HCT116 (cell line): Measurements from ENCODE around the gene CREB3L1. TPM values are rescaled to one million over a fixed set of nuclear protein-coding genes. Genes with fewer than 3 reads are reported as not detected.

Source experiments
- ATAC-seq: fragments of 200-7000 bp; cut with Tn5 transposase; 2 replicates; pipeline ENCODE4 v1.9.1; 2020; ENCODE audit warnings: mild to moderate bottlenecking, moderate library complexity
- BruUV-seq: library from RNA; stranded (reverse); fragments of 400-500 nt; replicated peaks from 2 replicates; lab custom pipeline; 2021; lab: Mats Ljungman, UMichigan
- CTCF ChIA-PET: fragments of 300-600 bp; sonication (Branson Sonifier 250); formaldehyde crosslinking; loops from one replicate; lab custom pipeline; 2021; ENCODE audit warnings: antibody characterized with exemption; lab: Charles Lee
- POLR2A ChIA-PET: fragments of 300-600, 350-600 bp; sonication (Branson Sonifier 250); formaldehyde crosslinking; loops from one replicate; lab custom pipeline; 2021; ENCODE audit warnings: antibody characterized with exemption; lab: Charles Lee
- RAD21 ChIA-PET, 2 experiments: fragments of 300-600 bp; sonication (Branson Sonifier 250); formaldehyde crosslinking; loops; one replicate each; lab custom pipeline; 2023; ENCODE audit warnings: low total read pairs in 2 of 2; ENCODE audit not compliant: uncharacterized antibody in 2 of 2, unreplicated experiment in 2 of 2, low non-redundant PET in 1 of 2; lab: Charles Lee
- DNase-seq: peaks from one replicate; pipeline ENCODE4 v3.0.0-alpha.2; 2010; ENCODE audit warnings: low read depth, low spot score
- H2AFZ ChIP-seq: fragments of 200-600 bp; shearing (Covaris generic), sonication (generic); 2 replicates; pipeline ENCODE4 v1.6.1; 2017; ENCODE audit warnings: low read depth, mixed run types, mixed read lengths, antibody characterized with exemption, low read length; ENCODE audit not compliant: poor library complexity, severe bottlenecking
- H3K27ac ChIP-seq: 2 replicates; pipeline ENCODE4 v1.5.1; 2012; ENCODE audit warnings: low read depth, low read length
- H3K27me3 ChIP-seq: fragments of 200-600 bp; sonication (generic); 2 replicates; pipeline ENCODE4 v1.6.1; 2016; ENCODE audit warnings: mixed run types, low read length, mixed read lengths; ENCODE audit not compliant: insufficient read depth
- H3K36me3 ChIP-seq, 2 experiments: fragments of 200-500 bp in 1 of 2; fragments of 200-600 bp in 1 of 2; sonication (Bioruptor generic) in 1 of 2; sonication (generic) in 1 of 2; 2 replicates each; pipeline versions ENCODE4 v1.5.1 to v1.6.1; 2014 to 2016; ENCODE audit warnings: low read length in 2 of 2, inconsistent platforms in 1 of 2, mixed read lengths in 1 of 2, mixed run types in 1 of 2; ENCODE audit not compliant: insufficient read depth in 2 of 2, control insufficient read depth in 1 of 2
- H3K4me1 ChIP-seq, 2 experiments: fragments of 200-600 bp in 1 of 2; sonication (generic) in 1 of 2; 2 replicates each; pipeline versions ENCODE4 v1.5.1 to v1.6.1; 2012 to 2017; ENCODE audit warnings: low read length in 2 of 2, inconsistent platforms in 1 of 2, mild to moderate bottlenecking in 1 of 2, mixed read lengths in 1 of 2, mixed run types in 1 of 2, moderate library complexity in 1 of 2; ENCODE audit not compliant: insufficient read depth in 2 of 2, control insufficient read depth in 1 of 2
- H3K4me2 ChIP-seq: fragments of 200-600 bp; sonication (generic); 2 replicates; pipeline ENCODE4 v1.6.1; 2017; ENCODE audit warnings: mixed run types, low read length, mixed read lengths
- H3K4me3 ChIP-seq, 2 experiments: fragments of 200-600 bp in 1 of 2; sonication (generic) in 1 of 2; replicated peaks in 1 of 2; 2 replicates each; pipeline ENCODE4 v1.5.1; 2011 to 2016; ENCODE audit warnings: low read length in 2 of 2, control low read depth in 1 of 2, low read depth in 1 of 2, mild to moderate bottlenecking in 1 of 2, mixed read lengths in 1 of 2, mixed run types in 1 of 2
- H3K79me2 ChIP-seq: fragments of 200-600 bp; sonication (generic); 2 replicates; pipeline ENCODE4 v1.6.1; 2017; ENCODE audit warnings: mild to moderate bottlenecking, mixed run types, low read length, moderate library complexity, mixed read lengths; ENCODE audit not compliant: insufficient read depth
- H3K9ac ChIP-seq: fragments of 200-600 bp; sonication (generic); 2 replicates; pipeline ENCODE4 v1.6.1; 2016; ENCODE audit warnings: low read length, mixed read lengths
- H3K9me2 ChIP-seq: fragments of 200-600 bp; sonication (generic), shearing (Covaris generic); 2 replicates; pipeline ENCODE4 v1.6.1; 2017; ENCODE audit warnings: mixed run types, mild to moderate bottlenecking, moderate library complexity; ENCODE audit not compliant: insufficient read depth
- H3K9me3 ChIP-seq, 2 experiments: fragments of 200-500 bp in 1 of 2; fragments of 200-600 bp in 1 of 2; sonication (Bioruptor generic) in 1 of 2; sonication (generic) in 1 of 2; 2 replicates each; pipeline ENCODE4 v1.6.1; 2014 to 2017; ENCODE audit warnings: low read length in 2 of 2, mixed read lengths in 2 of 2, inconsistent platforms in 1 of 2, low read depth in 1 of 2, mild to moderate bottlenecking in 1 of 2, mixed run types in 1 of 2, moderate library complexity in 1 of 2; ENCODE audit not compliant: control insufficient read depth in 1 of 2, insufficient read depth in 1 of 2
- H4K20me1 ChIP-seq: fragments of 200-600 bp; sonication (generic), shearing (Covaris generic); 2 replicates; pipeline ENCODE4 v1.6.1; 2017; ENCODE audit warnings: mixed run types, mild to moderate bottlenecking, moderate library complexity; ENCODE audit not compliant: insufficient read depth
- CEBPB ChIP-seq: IDR thresholded peaks from 2 replicates; pipeline ENCODE4 v1.6.1; 2012; ENCODE audit warnings: low read depth
- EGR1 ChIP-seq: IDR thresholded peaks from 2 replicates; pipeline ENCODE4 v1.6.1; 2012; ENCODE audit warnings: low read depth
- EZH2phosphoT487 ChIP-seq: fragments of 200-600 bp; IDR thresholded peaks from 2 replicates; pipeline ENCODE4 v1.6.1; 2018; ENCODE audit warnings: antibody characterized with exemption, borderline replicate concordance
- FOSL1 ChIP-seq: IDR thresholded peaks from 2 replicates; pipeline ENCODE4 v1.6.1; 2012; ENCODE audit warnings: low read depth
- JUND ChIP-seq: IDR thresholded peaks from 2 replicates; pipeline ENCODE4 v1.6.1; 2012
- POLR2A ChIP-seq: IDR thresholded peaks from 2 replicates; pipeline ENCODE4 v1.7.0; 2011; ENCODE audit warnings: borderline replicate concordance; ENCODE audit not compliant: insufficient read depth, insufficient read length; ENCODE audit errors: extremely low read depth
- POLR2AphosphoS5 ChIP-seq: IDR thresholded peaks from 2 replicates; pipeline ENCODE4 v1.6.1; 2011; ENCODE audit warnings: mild to moderate bottlenecking, low read depth, low read length, moderate library complexity
- RAD21 ChIP-seq: IDR thresholded peaks from 2 replicates; pipeline ENCODE4 v1.6.1; 2012; ENCODE audit warnings: low read depth, mild to moderate bottlenecking
- SRF ChIP-seq: IDR thresholded peaks from 2 replicates; pipeline ENCODE4 v1.6.1; 2012; ENCODE audit warnings: low read depth
- TCF7L2 ChIP-seq: IDR thresholded peaks from 2 replicates; pipeline ENCODE4 v1.7.0; 2011; ENCODE audit warnings: borderline replicate concordance, inconsistent platforms; ENCODE audit not compliant: insufficient read depth, insufficient read length; ENCODE audit errors: extremely low read depth
- ZBTB33 ChIP-seq: IDR thresholded peaks from 2 replicates; pipeline ENCODE4 v1.6.1; 2011; ENCODE audit warnings: mild to moderate bottlenecking, low read length, moderate library complexity; ENCODE audit not compliant: insufficient replicate concordance; ENCODE audit errors: extremely low read depth
- ZFX ChIP-seq: fragments of 450-650 bp; IDR thresholded peaks from 2 replicates; pipeline ENCODE4 v1.6.1; 2017
- ZNF274 ChIP-seq: fragments of 200-500 bp; sonication (Bioruptor generic); IDR thresholded peaks from 2 replicates; pipeline ENCODE4 v1.6.1; 2014; ENCODE audit warnings: mild to moderate bottlenecking, low read depth, low read length, inconsistent platforms
- intact Hi-C: fragments of 100-400 bp; cut with micrococcal nuclease; formaldehyde crosslinking; loops from 2 replicates; pipeline ENCODE4 v1.10.0; 2022
- total RNA-seq: library from RNA; stranded (reverse); gene quantifications from one replicate; pipeline ENCODE4 v1.2.1, GENCODE V29; 2021; ENCODE audit not compliant: unreplicated experiment
- TF ChIP-seq, protein P1 (sequence below), 3 experiments: fragments of 200-600 bp in 1 of 3; sonication (generic) in 1 of 3; IDR thresholded peaks in 2 of 3; conservative IDR thresholded peaks in 1 of 3; 2 replicates each; pipeline ENCODE4 v1.5.1; 2012 to 2017; ENCODE audit warnings: low read depth in 2 of 3, low read length in 2 of 3, antibody characterized with exemption in 1 of 3, borderline replicate concordance in 1 of 3, control low read depth in 1 of 3, mild to moderate bottlenecking in 1 of 3, mixed read lengths in 1 of 3, mixed run types in 1 of 3, moderate library complexity in 1 of 3; ENCODE audit not compliant: insufficient read depth in 1 of 3

Gene CREB3L1
- total RNA-seq, 1 experiment from 2014 or later, result 0.37 TPM

DNA sequence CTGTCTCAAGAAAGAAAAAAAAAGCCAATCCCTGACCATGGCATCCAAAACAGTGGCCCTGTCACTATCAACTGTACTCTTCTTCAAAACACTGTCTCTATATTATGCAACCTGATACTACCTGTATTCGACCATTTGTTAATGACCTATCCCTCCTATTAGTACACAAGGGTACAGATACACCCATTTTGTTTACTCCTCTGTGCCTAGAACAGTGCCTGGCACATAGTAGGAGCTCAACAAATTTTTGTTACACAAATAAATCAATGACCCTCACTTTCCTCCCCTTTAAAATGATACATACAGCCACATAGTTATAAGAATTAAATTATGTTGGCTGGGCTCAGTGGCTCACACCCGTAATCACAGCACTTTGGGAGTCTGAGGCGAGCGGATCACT lies 13.4 kb upstream of the CREB3L1 start:
- H3K27ac ChIP-seq, result no peak overlapping the region
- intact Hi-C loops, result no loop called here
- no peaks in the 10 kb centered on the region for H3K9me3 ChIP-seq
- no peak overlapping the region for H3K4me2 ChIP-seq
- H3K9me2 ChIP-seq, result no peaks in the 10 kb centered on the region
- no peak for TF ChIP-seq FOSL1
- TF ChIP-seq, protein P1, sequence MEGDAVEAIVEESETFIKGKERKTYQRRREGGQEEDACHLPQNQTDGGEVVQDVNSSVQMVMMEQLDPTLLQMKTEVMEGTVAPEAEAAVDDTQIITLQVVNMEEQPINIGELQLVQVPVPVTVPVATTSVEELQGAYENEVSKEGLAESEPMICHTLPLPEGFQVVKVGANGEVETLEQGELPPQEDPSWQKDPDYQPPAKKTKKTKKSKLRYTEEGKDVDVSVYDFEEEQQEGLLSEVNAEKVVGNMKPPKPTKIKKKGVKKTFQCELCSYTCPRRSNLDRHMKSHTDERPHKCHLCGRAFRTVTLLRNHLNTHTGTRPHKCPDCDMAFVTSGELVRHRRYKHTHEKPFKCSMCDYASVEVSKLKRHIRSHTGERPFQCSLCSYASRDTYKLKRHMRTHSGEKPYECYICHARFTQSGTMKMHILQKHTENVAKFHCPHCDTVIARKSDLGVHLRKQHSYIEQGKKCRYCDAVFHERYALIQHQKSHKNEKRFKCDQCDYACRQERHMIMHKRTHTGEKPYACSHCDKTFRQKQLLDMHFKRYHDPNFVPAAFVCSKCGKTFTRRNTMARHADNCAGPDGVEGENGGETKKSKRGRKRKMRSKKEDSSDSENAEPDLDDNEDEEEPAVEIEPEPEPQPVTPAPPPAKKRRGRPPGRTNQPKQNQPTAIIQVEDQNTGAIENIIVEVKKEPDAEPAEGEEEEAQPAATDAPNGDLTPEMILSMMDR (IDR thresholded peaks at IDR 0.05 in 2 of 3, conservative IDR thresholded peaks at IDR 0.05 in 1 of 3; ENCODE audit: borderline replicate concordance in 1 of 3, insufficient read depth in 1 of 3, low read depth in 2 of 3, low read length in 2 of 3), result no peak
- no peak for TF ChIP-seq SRF
- no peak for TF ChIP-seq POLR2AphosphoS5
- TF ChIP-seq POLR2A, result no peak
- no peak for TF ChIP-seq EGR1
- TF ChIP-seq ZNF274, result no peak
- H3K9ac ChIP-seq, result no peak overlapping the region
- no peak overlapping the region for H2AFZ ChIP-seq
- ChIA-PET CTCF (no interaction called here), POLR2A (interaction anchor here (0.6 kb wide), 1 partner anchor 20 kb away, joined by 4 read pairs; no protein-coding TSS in a partner anchor), RAD21 (no interaction called here)
- DNase-seq (no peak), ATAC-seq (no peak)
- H3K27me3 ChIP-seq, result no peaks in the 10 kb centered on the region
- H3K4me3 ChIP-seq, result no peak overlapping the region
- H3K79me2 ChIP-seq, result no peaks in the 10 kb centered on the region
- H3K4me1 ChIP-seq, result no peaks in the 10 kb centered on the region
- H3K36me3 ChIP-seq, result no peaks in the 10 kb centered on the region
- H4K20me1 ChIP-seq, result no peaks in the 10 kb centered on the region
- no TSS peak for BruUV-seq

DNA sequence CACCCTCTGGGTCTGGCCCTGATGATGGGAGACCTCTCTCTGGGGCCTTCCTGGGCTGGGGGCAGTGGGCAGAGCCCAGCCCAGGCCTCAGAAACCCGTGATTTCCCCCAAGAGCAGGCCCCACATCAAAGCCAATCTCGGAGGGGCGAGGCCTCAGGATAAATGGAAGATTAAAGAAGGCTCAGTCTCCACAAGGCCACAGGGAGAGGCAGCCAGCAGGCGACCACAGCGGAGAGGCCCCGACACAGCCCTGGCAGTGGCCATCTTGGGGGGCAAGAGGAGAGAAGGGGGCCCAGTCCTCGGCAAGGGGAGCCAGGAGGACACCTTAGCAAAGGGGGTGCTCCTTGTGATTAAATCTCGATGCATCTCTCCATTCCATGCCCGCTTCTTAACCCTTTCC lies 12.5 kb upstream of the CREB3L1 start:
- no peak overlapping the region for H3K4me3 ChIP-seq
- ATAC-seq (no peak), DNase-seq (no peak)
- CTCF ChIA-PET, result no interaction called here
- no peak overlapping the region for H2AFZ ChIP-seq
- no peak overlapping the region for H3K9ac ChIP-seq
- BruUV-seq, result no TSS peak
- no peaks in the 10 kb centered on the region for H3K27me3 ChIP-seq
- H3K9me2 ChIP-seq, result no peaks in the 10 kb centered on the region
- H3K4me2 ChIP-seq, result no peak overlapping the region
- RAD21 ChIA-PET, result no interaction called here
- no peaks in the 10 kb centered on the region for H3K79me2 ChIP-seq
- H4K20me1 ChIP-seq, result no peaks in the 10 kb centered on the region
- intact Hi-C loops, result no loop called here
- H3K27ac ChIP-seq, result no peak overlapping the region
- POLR2A ChIA-PET, result interaction anchor here (0.6 kb wide), 1 partner anchor 21 kb away, joined by 4 read pairs; no protein-coding TSS in a partner anchor
- H3K36me3 ChIP-seq, result no peaks in the 10 kb centered on the region
- no peaks in the 10 kb centered on the region for H3K4me1 ChIP-seq
- no peaks in the 10 kb centered on the region for H3K9me3 ChIP-seq
- TF ChIP-seq JUND (no peak), EZH2phosphoT487 (no peak), TCF7L2 (no peak), RAD21 (no peak), EGR1 (no peak), ZFX (no peak), CEBPB (no peak), FOSL1 (no peak), SRF (no peak), ZBTB33 (no peak)
- TF ChIP-seq, protein P1 (IDR thresholded peaks at IDR 0.05 in 2 of 3, conservative IDR thresholded peaks at IDR 0.05 in 1 of 3; ENCODE audit: borderline replicate concordance in 1 of 3, insufficient read depth in 1 of 3, low read depth in 2 of 3, low read length in 2 of 3), result no peak
